SU-DHL-6 (cell line): ENCODE data around the gene EHBP1.

Experiments used
- H2AFZ ChIP-seq: fragments of 200-600 bp; sonication (generic); 2 replicates; pipeline ENCODE4 v1.6.1; 2014; ENCODE audit warnings: low read depth, mild to moderate bottlenecking, moderate library complexity, mixed read lengths, antibody characterized with exemption, low read length; ENCODE audit not compliant: severe bottlenecking
- H3F3A ChIP-seq: fragments of 200-600 bp; shearing (Covaris generic); 2 replicates; pipeline ENCODE4 v1.6.0; 2016; ENCODE audit warnings: antibody characterized with exemption, mild to moderate bottlenecking; ENCODE audit not compliant: insufficient read depth
- H3K27ac ChIP-seq: fragments of 200-600 bp; sonication (generic); 2 replicates; pipeline ENCODE4 v1.5.1; 2016; ENCODE audit warnings: low read depth, mild to moderate bottlenecking, low read length, moderate library complexity, mixed read lengths
- H3K27me3 ChIP-seq: fragments of 200-600 bp; sonication (generic), shearing (Covaris generic); 2 replicates; pipeline ENCODE4 v1.6.0; 2014; ENCODE audit warnings: mild to moderate bottlenecking, low read length
- H3K36me3 ChIP-seq: fragments of 200-600 bp; sonication (generic); 2 replicates; pipeline ENCODE4 v1.6.1; 2014; ENCODE audit warnings: mild to moderate bottlenecking, low read length, mixed read lengths
- H3K4me2 ChIP-seq: fragments of 300-600, 200-600 bp; shearing (Covaris generic), sonication (generic); 2 replicates; pipeline ENCODE4 v1.6.0; 2014; ENCODE audit warnings: low read length, low read depth, mild to moderate bottlenecking; ENCODE audit not compliant: poor library complexity, severe bottlenecking
- H3K4me3 ChIP-seq: fragments of 200-600 bp; sonication (generic); 2 replicates; pipeline ENCODE4 v1.5.1; 2014; ENCODE audit warnings: antibody characterized with exemption, low read length, mild to moderate bottlenecking, mixed read lengths; ENCODE audit not compliant: insufficient read depth, poor library complexity, severe bottlenecking
- H3K79me2 ChIP-seq: fragments of 200-600 bp; sonication (generic); 2 replicates; pipeline ENCODE4 v1.6.1; 2014; ENCODE audit warnings: mild to moderate bottlenecking, low read length, moderate library complexity; ENCODE audit not compliant: insufficient read depth
- H3K9ac ChIP-seq: fragments of 200-600 bp; sonication (generic); 2 replicates; pipeline ENCODE4 v1.7.0; 2014; ENCODE audit warnings: mild to moderate bottlenecking, low read length
- H3K9me2 ChIP-seq: fragments of 200-600 bp; sonication (generic); replicated peaks from 2 replicates; pipeline ENCODE4 v1.6.1; 2014; ENCODE audit warnings: low read length; ENCODE audit not compliant: insufficient read depth
- H3K9me3 ChIP-seq: fragments of 200-600 bp; sonication (generic); 2 replicates; pipeline ENCODE4 v1.6.1; 2014; ENCODE audit warnings: low read length, mixed read lengths; ENCODE audit not compliant: insufficient read depth
- H4K20me1 ChIP-seq: fragments of 200-600 bp; sonication (generic); 2 replicates; pipeline ENCODE4 v1.6.1; 2014; ENCODE audit warnings: low read depth, mild to moderate bottlenecking, antibody characterized with exemption, low read length, moderate library complexity, mixed read lengths
- CTCF ChIP-seq: fragments of 200-600 bp; sonication (generic); IDR thresholded peaks from one replicate; pipeline ENCODE4 v1.5.1; 2017; ENCODE audit warnings: antibody characterized with exemption, mild to moderate bottlenecking, low read length, moderate library complexity; ENCODE audit not compliant: insufficient read depth, poor library complexity, severe bottlenecking
- EZH2phosphoT487 ChIP-seq: fragments of 200-600 bp; sonication (generic), shearing (Covaris generic); conservative IDR thresholded peaks from 2 replicates; pipeline ENCODE4 v1.6.1; 2018; ENCODE audit warnings: mild to moderate bottlenecking, antibody characterized with exemption, low read length, moderate library complexity, mixed read lengths

EHBP1 gene

DNA sequence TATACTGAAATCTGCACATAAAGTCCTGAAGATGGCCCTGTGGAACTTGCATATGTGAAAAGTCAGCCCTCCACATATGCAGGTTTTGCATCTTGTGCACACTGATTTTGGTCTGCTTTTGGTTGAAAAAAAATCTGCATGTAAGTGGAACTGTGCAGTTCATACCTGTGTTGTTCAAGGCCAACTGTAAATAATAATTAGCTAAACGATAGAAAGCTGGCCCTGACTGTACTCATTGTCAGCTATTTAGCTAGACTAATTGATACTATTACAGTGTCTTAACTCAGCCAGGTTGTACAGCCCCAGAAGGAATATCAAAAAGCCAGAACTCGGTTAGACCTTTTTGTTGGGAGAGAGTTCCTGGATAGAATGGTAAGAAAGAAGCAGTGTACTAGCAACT is 54.5 kb downstream of the EHBP1 start:
- no peaks in the 10 kb centered on the region for H3K9me3 ChIP-seq
- H3K36me3 ChIP-seq = no peaks in the 10 kb centered on the region
- H3K79me2 ChIP-seq = peaks cover 3% of the 10 kb centered on the region; the same call in 1 of the 2 replicates
- no peaks in the 10 kb centered on the region for H3K27me3 ChIP-seq
- no peak overlapping the region for H2AFZ ChIP-seq
- H3K9ac ChIP-seq = no peak overlapping the region
- TF ChIP-seq EZH2phosphoT487 (no peak), CTCF (no peak)
- H3K9me2 ChIP-seq = no peaks in the 10 kb centered on the region
- H3K27ac ChIP-seq = no peak overlapping the region
- H3F3A ChIP-seq = no peaks in the 10 kb centered on the region
- no peak overlapping the region for H3K4me3 ChIP-seq
- no peak overlapping the region for H3K4me2 ChIP-seq
- no peaks in the 10 kb centered on the region for H4K20me1 ChIP-seq

DNA sequence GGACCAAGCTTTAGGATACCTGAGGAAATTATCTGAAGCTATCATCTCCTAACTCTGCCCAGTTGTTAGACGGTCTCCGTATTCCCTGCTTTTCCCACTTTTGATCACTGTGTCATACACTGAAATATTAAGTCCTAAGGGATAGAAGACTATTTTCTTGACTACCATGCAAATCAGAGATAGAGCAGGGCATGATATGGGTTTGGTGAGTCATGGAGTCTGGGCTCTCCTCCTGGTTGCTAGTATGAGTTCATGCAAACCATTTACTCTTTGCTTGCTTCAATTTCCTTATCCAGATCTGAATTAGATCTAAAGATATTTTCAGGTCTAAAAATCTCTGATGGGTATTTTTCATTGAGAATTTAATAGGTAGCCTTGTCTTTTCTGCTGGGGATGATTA is 55.0 kb downstream of the EHBP1 start:
- Histone ChIP-seq H3K9me2 (no peaks in the 10 kb centered on the region), H4K20me1 (no peaks in the 10 kb centered on the region), H3K9me3 (no peaks in the 10 kb centered on the region), H3K27ac (no peak overlapping the region), H3K9ac (no peak overlapping the region), H3K79me2 (peaks cover 3% of the 10 kb centered on the region; the same call in 1 of the 2 replicates), H2AFZ (no peak overlapping the region), H3K27me3 (no peaks in the 10 kb centered on the region), H3K4me2 (no peak overlapping the region), H3K36me3 (no peaks in the 10 kb centered on the region), H3F3A (no peaks in the 10 kb centered on the region), H3K4me3 (no peak overlapping the region)
- TF ChIP-seq CTCF (no peak), EZH2phosphoT487 (no peak)

GRCh38 chr2:62765619-62766376 is 60.3 kb downstream of the EHBP1 start:
- H3K9me2 ChIP-seq = no peaks in the 10 kb centered on the region
- H3K79me2 ChIP-seq = peaks cover 3% of the 10 kb centered on the region; the same call in 1 of the 2 replicates
- H3K9me3 ChIP-seq = no peaks in the 10 kb centered on the region
- no peak overlapping the region for H3K4me2 ChIP-seq
- TF ChIP-seq CTCF (no peak), EZH2phosphoT487 (no peak)
- H3K9ac ChIP-seq = no peak overlapping the region
- H4K20me1 ChIP-seq = no peaks in the 10 kb centered on the region
- H2AFZ ChIP-seq = no peak overlapping the region
- no peaks in the 10 kb centered on the region for H3K27me3 ChIP-seq
- no peak overlapping the region for H3K27ac ChIP-seq
- H3K4me3 ChIP-seq = no peak overlapping the region
- H3F3A ChIP-seq = no peaks in the 10 kb centered on the region
- H3K36me3 ChIP-seq = no peaks in the 10 kb centered on the region
